Stomach (tissue), 9 donors: ENCODE data around the gene MORF4L2. TPM values are rescaled to one million over a fixed set of nuclear protein-coding genes. Genes with fewer than 3 reads are reported as not detected.

ENCODE experiments used
- DNase-seq, 2 donors: peaks; one replicate each; pipeline versions ENCODE4 v3.0.0 to v3.0.0-alpha.2; 2013 to 2019
- H3K27ac ChIP-seq, 5 donors: fragments of 200-600 bp in 4 of 5; sonication (generic) in 4 of 5; one replicate each; pipeline ENCODE4 v1.5.1; 2013 to 2019; ENCODE audit warnings: mild to moderate bottlenecking in 1 of 5, moderate library complexity in 1 of 5
- H3K27me3 ChIP-seq, 3 donors: fragments of 200-600 bp; sonication (generic); one replicate each; pipeline ENCODE4 v1.5.1; 2017 to 2019; ENCODE audit warnings: mixed run types in 1 of 3
- H3K36me3 ChIP-seq, 4 donors: fragments of 200-600 bp; sonication (generic); 1 replicate in 3 of 4; 2 replicates in 1 of 4; pipeline ENCODE4 v1.5.1; 2016 to 2019
- H3K4me1 ChIP-seq, 4 donors: fragments of 200-600 bp; sonication (generic); one replicate each; pipeline ENCODE4 v1.5.1; 2016 to 2019
- H3K4me3 ChIP-seq, 4 donors: fragments of 200-600 bp; sonication (generic) in 3 of 4; one replicate each; pipeline ENCODE4 v1.5.1; 2016 to 2019; ENCODE audit warnings: mild to moderate bottlenecking in 1 of 4
- H3K9me3 ChIP-seq, 4 donors: fragments of 200-600 bp; sonication (generic); one replicate each; pipeline ENCODE4 v1.5.1; 2016 to 2019
- CTCF ChIP-seq, 7 experiments: fragments of 450-650 bp in 4 of 7; fragments of 200-600 bp in 3 of 7; sonication (generic) in 3 of 7; IDR thresholded peaks; one replicate each; pipeline ENCODE4 v1.5.1; 2016 to 2019; ENCODE audit warnings: antibody characterized with exemption in 7 of 7, control low read depth in 2 of 7, mild to moderate bottlenecking in 1 of 7
- EP300 ChIP-seq: sonication (generic); formaldehyde crosslinking; IDR thresholded peaks from one replicate; pipeline ENCODE4 v1.6.1; 2017; ENCODE audit warnings: antibody characterized with exemption
- POLR2A ChIP-seq, 4 donors: fragments of 450-650 bp; IDR thresholded peaks; one replicate each; pipeline ENCODE4 v1.6.1; 2016; ENCODE audit warnings: antibody characterized with exemption in 4 of 4, control low read depth in 2 of 4, mild to moderate bottlenecking in 1 of 4, moderate library complexity in 1 of 4
- POLR2AphosphoS5 ChIP-seq, 3 donors: sonication (generic); formaldehyde crosslinking; IDR thresholded peaks; one replicate each; pipeline ENCODE4 v1.6.1; 2016; ENCODE audit warnings: antibody characterized with exemption in 3 of 3
- WGBS, 5 donors: extraction: QIAGEN DNeasy Blood & Tissue Kit in 3 of 5; methylation state at CpG; one replicate each; pipeline versions ENCODE4 v1.1.5 to v1.1.7; 2013 to 2018; 5-methylcytosine and 5-hydroxymethylcytosine counted together
- intact Hi-C: fragments of 100-400 bp; cut with DNase I; formaldehyde crosslinking; loops from one replicate; pipeline ENCODE4 v1.15.1; 2023; ENCODE audit warnings: low total_unique reads
- polyA plus RNA-seq, 3 donors: library from polyadenylated mRNA; stranded (reverse); fragments of 200-250 nt; gene quantifications; one replicate each; pipeline ENCODE4 v1.2.3, GENCODE V29; 2013
- total RNA-seq, 5 donors: library from RNA; depleted of rRNA; stranded (reverse); fragments of >200 nt; gene quantifications; one replicate each; pipeline versions ENCODE4 v1.1.0 to v1.2.3, GENCODE V29; 2014 to 2016
- donor health status: healthy with polysubstance abuse.
- donor health status: Bipolar disorder and iron deficiency.
- donor health status: healthy.

Gene MORF4L2
- total and polyA plus RNA-seq, 8 donors, result 104 to 441 (median 249) TPM

DNA sequence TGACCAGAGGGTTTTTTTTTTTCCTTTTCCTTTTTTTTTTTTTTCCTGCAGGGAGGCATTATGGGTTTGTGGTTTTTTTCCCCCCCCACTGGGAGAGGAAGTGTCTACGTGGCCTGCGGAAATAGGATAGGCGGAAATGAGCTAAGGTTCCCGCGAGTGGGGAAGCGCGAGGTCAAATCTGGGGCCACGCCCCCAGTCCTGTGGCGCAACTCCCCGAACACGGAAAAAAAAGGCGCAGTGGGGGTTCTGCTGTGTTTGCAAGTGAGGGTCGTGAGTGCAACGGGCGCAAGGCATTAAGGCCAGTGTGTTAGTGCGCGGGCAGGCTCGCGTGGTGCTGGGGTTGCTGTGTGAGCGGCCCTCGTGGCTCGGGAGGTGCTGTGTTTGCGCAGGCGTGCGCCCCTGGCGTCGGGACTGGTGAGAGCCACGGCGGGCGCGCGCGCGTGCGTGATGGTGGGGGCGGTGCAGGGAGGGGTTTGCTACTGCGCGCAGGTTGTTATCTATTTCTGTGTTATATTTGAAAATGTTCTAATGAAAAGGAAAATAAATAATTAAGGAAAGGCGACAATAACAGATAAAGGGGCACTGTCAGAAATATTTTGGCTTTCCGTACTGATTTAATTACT is 685 bp upstream of the MORF4L2 start:
- intact Hi-C loops, result no loop called here
- H3K4me3 ChIP-seq, result peak overlapping the region; percentile 38 to 55 (median 44)

DNA sequence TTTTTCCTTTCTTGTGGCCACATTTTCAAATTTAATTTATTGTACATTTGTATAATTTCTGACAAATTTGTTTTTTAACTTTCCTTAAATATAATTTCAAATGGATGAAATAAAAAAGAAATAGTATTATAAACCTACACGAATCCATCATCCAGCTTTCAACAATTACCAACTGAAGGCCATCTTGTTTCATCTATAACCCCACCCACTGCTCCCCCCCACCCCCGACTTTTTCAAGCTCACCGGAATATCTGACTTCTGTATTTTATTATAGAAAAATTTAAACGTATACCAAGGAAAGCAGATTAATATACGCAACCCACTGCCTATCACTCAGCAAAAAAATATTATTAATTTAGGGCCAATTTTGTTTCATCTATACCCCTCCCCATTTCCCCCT is 1.1 kb downstream of the MORF4L2 start:
- intact Hi-C loops, result no loop called here
- H3K27ac ChIP-seq, result peak overlapping the region in 4 of 5 donors; percentile 89 to 96 (median 94)
- peak in 1 of 2 donors; percentile 48 for DNase-seq

More for the DNA sequence above, 685 bp upstream of the MORF4L2 start:
- peaks cover 0 to 26% (median 9%) of the 10 kb centered on the region in 4 donors for H3K4me1 ChIP-seq
- no peak for TF ChIP-seq EP300
- peak in 2 of 3 donors; percentile 58 to 62 for TF ChIP-seq POLR2AphosphoS5 (IDR thresholded peaks at IDR 0.05)
- peak in 5 of 7 experiments; percentile 14 to 44 (median 29) for TF ChIP-seq CTCF (IDR thresholded peaks at IDR 0.05)
- no peak for TF ChIP-seq POLR2A (IDR thresholded peaks at IDR 0.05)
- WGBS, 5 donors, result 0 to 24% (median 6%) methylated on average over 20 to 40 of the region's 40 CpGs
- peak; percentile 89 to 94 for DNase-seq
- peaks cover 0 to 26% (median 18%) of the 10 kb centered on the region in 4 donors for H3K36me3 ChIP-seq
- no peaks in the 10 kb centered on the region for H3K9me3 ChIP-seq
- no peaks in the 10 kb centered on the region for H3K27me3 ChIP-seq
- H3K27ac ChIP-seq, result peak overlapping the region; percentile 89 to 97 (median 95)

DNA sequence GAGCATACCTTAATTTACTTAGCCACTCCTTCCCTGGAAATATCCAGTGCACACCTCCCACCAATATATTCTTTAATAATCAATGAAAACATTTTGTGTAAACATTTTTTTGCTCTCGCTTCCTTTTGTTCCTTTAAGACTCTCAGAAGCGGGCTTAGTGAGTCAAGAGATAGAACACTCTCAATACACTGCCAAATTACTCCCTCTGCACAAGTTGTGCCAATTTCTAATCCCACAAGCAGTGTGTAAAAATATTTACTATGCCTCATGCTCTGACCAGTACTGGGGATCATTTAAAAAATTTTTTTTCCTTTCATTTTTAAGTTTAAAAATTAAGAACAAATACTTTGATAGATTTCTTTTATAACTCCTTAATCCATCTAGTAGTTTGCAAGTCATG is 5.1 kb downstream of the MORF4L2 start:
- TF ChIP-seq EP300 (no peak), POLR2A (IDR thresholded peaks at IDR 0.05) (no peak), CTCF (IDR thresholded peaks at IDR 0.05) (no peak), POLR2AphosphoS5 (IDR thresholded peaks at IDR 0.05) (no peak)
- Histone ChIP-seq H3K4me1 (peaks cover 0 to 42% (median 16%) of the 10 kb centered on the region in 4 donors), H3K36me3 (peaks cover 0 to 68% (median 49%) of the 10 kb centered on the region in 4 donors), H3K27ac (no peak overlapping the region), H3K27me3 (no peaks in the 10 kb centered on the region), H3K4me3 (no peak overlapping the region), H3K9me3 (no peaks in the 10 kb centered on the region)
- WGBS, 5 donors, result 30 to 51% (median 35%) methylated on average over 2 of the region's 2 CpGs
- DNase-seq, result no peak
- intact Hi-C loops, result no loop called here

More for the DNA sequence above, 1.1 kb downstream of the MORF4L2 start:
- H3K27me3 ChIP-seq, result no peaks in the 10 kb centered on the region
- WGBS, 5 donors, result 6 to 45% (median 8%) methylated on average over 5 of the region's 5 CpGs
- peaks cover 0 to 42% (median 15%) of the 10 kb centered on the region in 4 donors for H3K4me1 ChIP-seq
- H3K9me3 ChIP-seq, result no peaks in the 10 kb centered on the region
- TF ChIP-seq CTCF (IDR thresholded peaks at IDR 0.05) (no peak), POLR2AphosphoS5 (IDR thresholded peaks at IDR 0.05) (no peak), POLR2A (IDR thresholded peaks at IDR 0.05) (no peak), EP300 (no peak)
- peaks cover 0 to 30% (median 21%) of the 10 kb centered on the region in 4 donors for H3K36me3 ChIP-seq
- H3K4me3 ChIP-seq, result peak overlapping the region; percentile 44 to 54 (median 47)

DNA sequence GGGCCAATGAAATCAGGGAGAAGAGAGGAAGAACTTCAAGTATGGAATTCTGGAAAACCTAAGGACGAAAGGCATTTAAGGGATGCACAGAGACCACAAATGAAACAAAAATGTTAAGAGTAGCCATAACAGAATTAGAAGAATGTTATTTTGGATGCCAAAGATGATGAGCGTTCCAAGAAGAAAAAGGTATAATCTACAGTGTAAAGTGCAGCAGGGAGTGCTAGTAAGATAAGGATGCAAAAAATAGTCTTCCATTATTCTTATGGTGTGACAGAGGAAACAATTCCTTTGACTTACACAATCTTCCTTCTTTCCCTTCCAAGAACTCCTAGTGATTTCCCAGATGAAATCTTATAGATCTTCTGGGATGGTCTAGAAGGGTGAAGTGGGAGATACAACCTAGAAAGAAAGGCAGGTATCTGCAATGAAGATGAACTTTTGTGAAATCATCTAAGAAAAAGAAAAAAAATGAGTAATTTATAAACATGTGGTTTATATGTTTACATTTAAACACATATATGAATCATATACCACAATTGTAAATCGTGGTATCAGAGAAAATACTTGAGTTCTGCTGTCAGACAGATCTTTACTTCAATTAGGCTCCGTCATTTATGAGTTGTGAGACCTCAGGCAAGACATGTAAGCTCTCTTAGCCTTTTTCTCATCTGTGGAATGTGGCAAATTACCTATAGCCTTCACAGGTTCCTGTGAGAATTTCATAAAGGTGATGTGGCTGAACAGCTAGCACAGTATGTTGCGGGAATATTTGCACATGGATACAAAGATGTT is 8.1 kb downstream of the MORF4L2 start:
- intact Hi-C loops, result no loop called here
- Histone ChIP-seq H3K4me1 (peaks cover 0 to 24% (median 8%) of the 10 kb centered on the region in 4 donors), H3K27me3 (no peaks in the 10 kb centered on the region), H3K27ac (no peak overlapping the region), H3K9me3 (no peaks in the 10 kb centered on the region), H3K4me3 (no peak overlapping the region), H3K36me3 (peaks cover 0 to 77% (median 47%) of the 10 kb centered on the region in 4 donors)
- TF ChIP-seq POLR2AphosphoS5 (IDR thresholded peaks at IDR 0.05), result no peak
- no peak for TF ChIP-seq POLR2A (IDR thresholded peaks at IDR 0.05)
- TF ChIP-seq CTCF (IDR thresholded peaks at IDR 0.05), result no peak
- TF ChIP-seq EP300, result no peak
- DNase-seq, result no peak
- 71 to 89% (median 79%) methylated on average over 5 of the region's 5 CpGs for WGBS, 5 donors
